HG02852 (cell line): ENCODE measurements around the gene ACTR3C.
"Not testable (repeated sequence)": the region's sequence is repeated elsewhere in the genome, so short reads cannot be mapped to it uniquely, and the experiment has no call there.

Experiments used
- ATAC-seq: cut with Tn5 transposase; IDR thresholded peaks from one replicate; pipeline ENCODE4 v1.9.1; 2021; ENCODE audit warnings: mild to moderate bottlenecking, moderate library complexity; ENCODE audit not compliant: unreplicated experiment

The ACTR3C gene

DNA sequence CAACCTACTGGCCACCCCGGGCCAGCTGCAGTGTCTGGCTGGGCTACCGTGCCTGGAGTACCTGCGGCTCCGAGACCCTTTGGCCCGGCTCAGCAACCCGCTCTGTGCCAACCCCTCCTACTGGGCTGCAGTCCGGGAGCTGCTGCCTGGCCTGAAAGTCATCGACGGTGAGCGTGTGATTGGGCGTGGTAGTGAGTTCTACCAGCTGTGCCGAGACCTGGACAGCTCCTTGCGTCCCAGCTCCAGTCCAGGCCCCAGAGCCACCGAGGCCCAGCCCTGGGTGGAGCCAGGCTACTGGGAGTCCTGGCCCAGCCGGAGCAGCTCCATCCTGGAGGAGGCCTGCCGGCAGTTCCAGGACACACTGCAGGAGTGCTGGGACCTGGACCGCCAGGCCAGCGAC, 13.8 kb upstream of the ACTR3C start:
- no peak for ATAC-seq

DNA sequence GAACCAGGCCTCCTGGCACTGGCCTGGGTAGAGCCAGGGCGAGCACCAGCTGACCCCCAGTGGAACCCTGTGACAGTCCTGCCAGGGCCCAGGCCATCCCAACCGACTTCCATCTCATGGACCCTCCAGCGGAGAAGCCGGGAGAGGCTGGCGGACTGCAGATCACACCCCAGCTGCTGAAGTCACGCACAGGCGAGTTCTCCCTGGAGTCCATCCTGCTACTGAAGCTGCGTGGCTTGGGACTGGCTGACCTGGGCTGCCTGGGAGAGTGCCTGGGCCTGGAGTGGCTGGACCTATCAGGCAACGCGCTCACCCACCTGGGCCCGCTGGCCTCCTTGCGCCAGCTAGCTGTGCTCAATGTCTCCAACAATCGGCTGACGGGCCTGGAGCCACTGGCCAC, 13.4 kb upstream of the ACTR3C start:
- no peak for ATAC-seq

DNA sequence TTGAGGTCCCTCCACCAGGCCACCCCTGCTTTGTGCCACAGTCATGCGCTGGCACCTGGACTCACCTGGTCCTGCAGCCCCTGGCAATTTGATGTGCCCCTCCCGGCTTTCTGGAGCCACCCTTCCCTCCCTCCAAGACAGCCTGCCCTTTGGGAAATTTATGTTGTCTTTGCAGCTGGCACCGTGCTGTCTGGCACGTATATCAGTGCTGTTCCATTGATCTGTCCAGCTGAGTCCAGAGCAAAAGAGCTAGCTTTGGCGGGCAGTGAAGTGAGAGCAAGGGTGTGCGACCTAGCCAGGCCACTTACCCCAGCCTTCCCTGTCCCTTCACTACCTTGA, 12.4 kb upstream of the ACTR3C start:
- ATAC-seq, result no peak

DNA sequence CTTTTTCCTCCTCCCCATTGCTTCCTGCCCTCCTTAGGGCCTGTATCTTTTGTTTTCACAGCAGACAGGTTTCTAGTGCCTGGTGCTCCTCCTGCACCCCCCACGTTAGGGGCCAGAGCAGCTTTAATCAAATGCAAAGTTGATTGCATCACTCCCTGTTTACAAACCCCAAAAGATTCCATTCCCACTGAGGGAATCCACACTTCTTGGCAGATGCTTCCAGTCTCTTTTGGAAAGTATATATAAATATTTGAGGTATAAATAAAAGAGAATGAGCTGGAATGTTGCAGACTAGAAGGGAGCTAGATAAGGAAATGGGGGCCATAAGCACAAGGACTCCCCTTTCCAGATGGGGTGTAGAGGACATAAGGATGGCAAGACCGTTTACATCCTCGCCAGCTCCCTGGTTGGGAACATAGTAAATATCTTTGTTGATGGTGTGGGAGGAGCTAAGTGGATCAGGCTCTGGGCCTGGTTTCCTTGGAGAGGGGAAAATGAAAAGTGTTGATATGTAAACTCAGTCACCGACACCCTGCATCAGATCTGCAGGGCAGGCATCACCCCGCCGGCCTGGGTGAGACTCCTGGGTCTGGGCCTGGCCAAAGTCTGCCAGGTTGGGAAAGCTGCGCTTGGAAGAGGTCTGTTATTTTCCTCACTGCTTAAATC, 11.9 kb upstream of the ACTR3C start:
- ATAC-seq, result no peak

DNA sequence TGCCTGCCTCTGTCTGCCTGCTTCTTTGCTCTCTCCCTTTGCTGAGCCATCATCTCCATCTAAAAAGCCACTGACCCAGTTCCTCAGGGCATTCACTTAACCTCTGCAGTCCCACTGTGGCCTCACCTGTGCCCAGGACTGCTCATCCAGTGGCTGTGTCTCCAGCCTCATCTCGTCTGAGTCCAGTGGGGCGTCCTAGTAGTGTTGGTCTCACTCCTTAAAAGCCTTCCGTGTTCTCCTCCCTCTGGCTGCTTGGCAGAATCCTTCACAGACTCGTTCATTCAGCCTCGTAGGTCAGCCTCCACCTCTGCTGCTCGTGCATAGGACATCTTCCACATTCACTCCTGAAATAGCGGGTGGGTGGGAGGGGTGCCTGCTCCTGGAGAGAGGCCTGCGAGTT, 10.8 kb upstream of the ACTR3C start:
- no peak for ATAC-seq

DNA sequence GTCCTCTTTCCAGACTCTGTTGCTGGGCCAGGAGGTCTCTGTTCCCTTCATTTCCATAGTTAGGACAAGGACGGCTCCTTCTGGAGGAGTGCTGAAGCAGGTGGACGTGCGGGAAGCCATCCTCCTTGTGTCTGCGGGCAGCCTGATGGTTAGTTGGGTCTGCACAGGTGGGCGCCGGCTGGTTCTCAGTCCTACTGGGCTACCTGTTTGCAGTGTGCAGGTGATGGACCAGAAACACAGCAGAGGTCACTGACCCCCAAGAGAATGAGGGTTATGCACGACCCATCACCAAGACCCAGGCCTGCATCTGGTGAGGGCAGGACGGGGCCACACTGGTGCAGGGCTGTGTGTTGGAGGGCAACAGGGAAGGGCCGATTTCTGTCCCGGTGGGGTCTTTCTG, 10.3 kb upstream of the ACTR3C start:
- no peak for ATAC-seq

DNA sequence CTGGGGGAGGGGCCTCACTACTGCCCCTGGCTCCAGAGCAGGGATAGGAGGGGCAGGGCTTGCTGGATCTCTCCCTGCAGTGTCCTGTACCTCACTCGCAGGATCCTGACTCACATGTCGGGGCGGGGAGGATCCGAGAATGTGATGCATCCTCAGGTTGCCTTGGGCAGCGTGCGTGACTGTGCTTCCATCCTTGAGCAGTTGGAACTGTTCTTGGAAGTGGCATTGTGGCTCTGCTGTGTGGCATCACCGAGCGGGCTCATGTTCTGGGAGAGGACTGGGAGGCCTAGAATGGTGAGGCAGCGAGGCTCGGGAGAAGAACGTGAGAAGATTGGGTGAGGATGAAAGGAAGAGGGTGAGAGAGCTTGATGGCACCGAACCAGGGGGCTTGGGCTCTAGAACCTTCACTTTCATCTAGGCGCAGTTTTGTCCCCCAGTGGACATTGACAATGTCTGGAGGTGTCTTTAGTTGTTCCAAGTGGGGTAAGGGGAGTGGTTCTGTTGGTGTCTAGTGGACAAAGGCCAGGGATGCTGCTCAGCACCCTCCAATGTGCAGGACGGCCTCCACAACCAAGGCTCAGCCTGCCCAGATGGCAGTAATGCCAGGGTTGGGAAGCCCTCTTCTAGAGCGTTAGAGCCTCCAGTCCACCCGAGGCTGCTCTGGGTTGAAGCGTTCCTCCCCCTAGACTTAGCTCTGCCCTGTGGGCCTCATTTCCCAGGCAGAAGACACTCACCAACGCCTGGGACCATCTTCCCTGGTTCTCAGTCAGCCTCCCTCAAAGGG, 9.7 kb upstream of the ACTR3C start:
- no peak for ATAC-seq

DNA sequence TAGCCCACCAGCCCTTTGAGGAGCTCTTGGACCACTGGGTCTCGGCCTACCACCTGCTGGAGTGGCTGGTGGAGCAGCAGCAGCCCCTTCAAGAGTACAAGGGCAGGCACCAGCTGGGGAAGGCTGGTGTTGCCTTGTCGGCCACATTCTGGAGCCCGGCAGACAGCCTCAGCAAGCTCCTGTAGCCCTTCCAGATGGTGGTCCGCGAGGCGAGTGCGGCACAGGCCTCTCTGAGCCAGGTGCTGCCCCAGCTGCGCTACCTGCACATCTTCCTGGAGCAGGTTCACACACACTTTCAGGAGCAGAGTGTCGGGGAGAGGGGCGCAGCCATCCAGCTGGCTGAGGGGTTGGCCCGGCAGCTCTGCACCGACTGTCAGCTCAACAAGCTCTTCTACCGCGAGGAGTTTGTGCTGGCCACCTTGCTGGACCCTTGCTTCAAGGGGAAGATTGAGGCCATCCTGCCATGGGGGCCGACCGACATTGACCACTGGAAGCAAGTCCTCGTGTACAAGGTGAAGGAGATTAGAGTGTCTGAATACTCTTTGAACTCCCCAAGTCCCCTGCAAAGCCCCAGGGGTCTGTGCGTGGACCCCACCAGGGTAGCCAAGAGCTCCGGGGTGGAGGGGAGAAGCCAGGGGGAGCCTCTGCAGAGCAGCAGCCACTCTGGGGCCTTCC, 7.0 kb upstream of the ACTR3C start:
- no peak for ATAC-seq

DNA sequence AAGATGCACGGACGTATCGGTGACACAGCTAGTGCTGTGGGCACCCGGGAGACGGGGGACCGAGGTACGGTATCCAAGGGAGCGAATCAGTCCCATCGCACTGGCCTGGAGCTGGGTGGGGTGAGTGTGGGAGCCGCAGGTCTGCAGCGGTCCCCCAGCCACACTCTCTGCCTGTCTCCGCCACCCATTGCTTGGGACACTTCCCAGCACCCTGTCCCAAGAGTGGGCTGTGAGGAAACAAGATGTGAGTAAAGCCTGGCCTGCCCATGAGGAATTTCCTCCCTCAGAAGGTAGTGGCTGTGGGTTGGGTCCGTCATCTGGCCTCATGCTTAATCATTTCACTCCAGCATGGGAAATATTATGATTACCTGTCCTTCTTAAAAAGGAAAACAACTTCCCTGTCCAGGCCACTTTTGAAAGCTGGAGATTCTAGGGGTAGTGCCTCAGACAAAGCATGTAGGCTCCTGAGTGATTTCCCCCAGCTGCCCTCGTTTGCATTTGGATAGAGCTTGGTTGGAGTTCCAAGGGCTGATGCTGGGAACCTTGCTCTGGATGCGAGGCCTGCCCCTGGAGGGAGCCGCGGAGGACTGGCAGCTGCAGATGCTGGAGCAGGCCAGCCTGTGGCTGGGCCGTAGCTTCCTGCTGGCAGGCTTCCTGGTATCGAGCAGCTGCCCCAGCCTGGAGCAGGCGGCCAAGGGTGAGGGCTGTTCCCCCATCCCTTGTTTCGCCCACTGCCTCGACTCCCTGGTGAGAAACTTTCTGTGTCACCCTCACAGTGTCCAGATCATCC, 6.2 kb upstream of the ACTR3C start:
- ATAC-seq, result no peak

DNA sequence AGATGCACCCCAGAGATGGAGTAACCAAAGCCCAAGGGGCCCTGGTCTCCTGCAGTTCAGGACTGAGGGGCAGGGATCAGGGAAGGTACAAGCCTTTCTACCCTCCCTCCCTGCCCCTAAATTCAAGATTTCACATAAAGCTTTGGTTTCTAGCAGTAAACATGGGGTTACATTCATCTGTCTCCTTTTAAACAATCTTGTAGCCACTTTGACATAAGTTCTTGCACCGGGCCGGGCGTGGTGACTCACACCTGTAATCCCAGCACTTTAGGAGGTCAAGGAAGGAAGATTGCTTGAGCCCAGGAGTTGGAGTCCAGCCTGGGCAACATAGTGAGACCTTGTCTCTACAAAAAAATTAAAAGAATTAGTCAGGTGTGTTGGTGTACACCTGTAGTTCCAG, 4.0 kb upstream of the ACTR3C start:
- ATAC-seq, result no peak

DNA sequence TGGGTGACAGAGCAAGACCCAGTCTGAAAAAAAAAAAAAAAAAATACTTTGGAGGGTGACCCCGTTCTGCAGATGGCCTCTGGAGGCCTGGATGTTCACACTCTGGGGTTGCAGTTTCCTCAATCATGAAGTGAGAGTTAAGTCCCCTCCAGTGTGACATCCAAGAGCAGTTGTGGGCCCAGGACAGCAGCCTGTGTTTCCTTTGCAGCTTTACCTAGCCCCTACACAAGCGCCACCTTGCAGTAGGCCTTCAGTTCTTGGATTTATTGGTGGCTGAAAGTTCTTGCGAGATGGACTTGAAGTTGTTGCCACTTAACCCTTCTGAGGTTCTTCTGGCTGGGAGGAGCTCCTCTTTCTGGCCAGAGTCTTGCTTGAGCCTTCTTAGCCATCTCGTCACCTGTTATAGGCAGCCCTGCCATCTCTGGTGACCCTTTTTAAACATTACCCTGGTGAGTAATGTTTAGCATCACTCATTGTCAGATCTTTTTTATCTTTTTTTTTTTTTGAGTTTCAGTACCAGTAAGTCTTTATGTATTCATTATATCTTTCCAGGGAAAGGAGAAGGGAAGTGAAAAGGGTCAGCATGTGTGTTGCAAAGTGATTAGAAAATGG, 3.4 kb upstream of the ACTR3C start:
- no peak for ATAC-seq

DNA sequence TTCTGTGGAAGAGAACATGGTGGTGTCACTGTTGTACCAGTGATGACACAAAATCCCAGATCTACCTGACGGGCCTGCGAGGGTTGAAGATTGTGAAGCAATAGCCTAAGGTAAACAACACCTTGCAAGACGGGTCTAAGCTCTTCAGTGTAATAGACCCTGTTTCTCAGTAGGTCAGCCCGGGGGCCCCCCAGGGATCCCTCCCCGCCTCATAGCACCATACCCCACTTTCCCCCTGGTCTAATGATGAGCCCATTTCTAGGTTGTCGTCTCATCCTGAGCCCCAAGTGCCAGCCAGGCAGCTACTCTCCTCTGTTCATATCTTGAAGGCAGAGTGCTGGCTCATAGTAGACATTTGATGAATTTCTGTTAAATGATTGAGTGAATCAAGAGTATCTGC, 2.6 kb upstream of the ACTR3C start:
- no peak for ATAC-seq

DNA sequence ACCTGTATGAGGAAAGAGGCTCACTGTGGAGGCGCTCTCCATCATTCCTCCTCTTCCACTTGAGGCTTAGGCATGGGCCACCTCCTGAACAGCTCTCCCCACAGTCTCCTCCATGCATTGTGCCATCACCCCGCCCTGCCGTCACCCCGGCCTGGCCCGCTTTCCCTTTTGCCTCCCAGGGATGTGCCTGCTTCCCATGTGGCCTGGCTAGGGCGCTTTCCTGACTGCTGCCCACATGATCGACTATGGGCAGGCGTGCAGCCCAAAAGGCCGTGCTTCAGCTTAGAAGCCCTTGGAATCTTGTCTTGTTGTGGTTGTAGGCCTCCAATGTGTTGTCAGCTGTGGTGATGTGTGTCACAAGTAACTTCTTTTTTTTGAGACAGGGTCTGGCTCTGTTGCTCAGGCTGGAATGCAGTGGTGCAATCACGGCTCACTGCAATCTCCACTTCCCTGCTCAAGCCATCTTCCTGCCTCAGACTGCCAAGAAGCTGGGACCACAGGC, 1.8 kb upstream of the ACTR3C start:
- no peak for ATAC-seq

DNA sequence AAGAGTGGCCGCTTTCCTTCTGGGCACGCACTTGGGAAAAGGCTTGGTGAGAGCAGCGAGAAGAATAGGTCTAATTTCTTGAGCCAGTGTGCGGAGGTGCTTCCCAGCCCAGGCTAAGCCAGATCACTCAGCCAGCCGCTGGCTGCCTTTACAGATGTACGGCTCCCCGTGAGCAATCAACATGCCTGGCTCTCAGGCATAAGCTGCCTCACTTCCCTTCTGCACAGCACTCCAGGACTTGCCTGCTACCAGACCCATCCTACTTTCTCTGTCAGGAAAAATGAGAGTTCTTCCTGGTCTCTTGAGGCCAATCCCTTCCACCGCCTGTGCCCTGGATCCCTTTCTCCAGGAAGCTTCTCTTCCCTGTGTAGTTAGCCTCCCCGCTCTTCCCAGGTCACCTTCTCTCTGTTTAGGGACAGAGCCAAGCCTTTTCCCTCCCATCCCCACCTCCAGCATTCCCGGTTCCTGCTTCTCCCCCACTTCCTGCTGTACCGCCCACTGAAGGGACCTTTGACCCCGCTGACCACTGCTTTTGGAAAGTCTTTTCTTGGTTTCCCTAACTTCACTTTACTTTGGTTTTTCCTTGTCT, 1.1 kb upstream of the ACTR3C start:
- ATAC-seq, result no peak

DNA sequence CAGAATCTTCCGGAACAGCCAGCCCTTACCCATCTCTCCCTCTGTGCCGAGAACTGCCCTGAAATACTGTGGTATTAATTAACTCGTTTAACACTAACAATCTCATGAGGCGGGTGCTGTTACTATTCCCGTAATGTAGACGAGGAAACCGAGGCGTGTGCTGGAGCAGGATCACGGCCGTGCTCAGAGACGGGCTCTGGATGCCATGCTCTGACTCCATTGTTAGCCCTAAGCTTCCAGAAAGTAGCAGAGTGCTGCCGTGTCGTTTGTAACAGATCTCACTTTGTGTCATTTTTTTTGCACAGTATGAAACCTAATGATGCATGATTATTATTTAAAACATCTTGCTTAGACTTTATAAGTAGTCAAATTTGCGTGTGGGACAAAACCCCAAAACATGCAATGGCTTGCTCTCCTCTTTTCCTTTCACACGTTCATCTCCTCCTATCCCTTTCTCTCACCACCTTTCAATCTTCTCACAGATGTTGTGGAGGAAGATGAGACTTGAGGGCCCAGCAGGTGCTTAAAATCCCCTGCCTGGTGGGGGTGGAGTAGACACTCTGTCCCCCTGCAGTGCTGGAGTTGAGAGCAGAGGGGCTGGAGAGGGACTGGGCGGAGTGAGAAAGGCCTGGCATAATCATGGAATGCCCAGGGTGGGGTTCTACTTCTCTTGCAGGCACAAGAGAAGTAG, 482 bp upstream of the ACTR3C start:
- peak; percentile 21 for ATAC-seq

DNA sequence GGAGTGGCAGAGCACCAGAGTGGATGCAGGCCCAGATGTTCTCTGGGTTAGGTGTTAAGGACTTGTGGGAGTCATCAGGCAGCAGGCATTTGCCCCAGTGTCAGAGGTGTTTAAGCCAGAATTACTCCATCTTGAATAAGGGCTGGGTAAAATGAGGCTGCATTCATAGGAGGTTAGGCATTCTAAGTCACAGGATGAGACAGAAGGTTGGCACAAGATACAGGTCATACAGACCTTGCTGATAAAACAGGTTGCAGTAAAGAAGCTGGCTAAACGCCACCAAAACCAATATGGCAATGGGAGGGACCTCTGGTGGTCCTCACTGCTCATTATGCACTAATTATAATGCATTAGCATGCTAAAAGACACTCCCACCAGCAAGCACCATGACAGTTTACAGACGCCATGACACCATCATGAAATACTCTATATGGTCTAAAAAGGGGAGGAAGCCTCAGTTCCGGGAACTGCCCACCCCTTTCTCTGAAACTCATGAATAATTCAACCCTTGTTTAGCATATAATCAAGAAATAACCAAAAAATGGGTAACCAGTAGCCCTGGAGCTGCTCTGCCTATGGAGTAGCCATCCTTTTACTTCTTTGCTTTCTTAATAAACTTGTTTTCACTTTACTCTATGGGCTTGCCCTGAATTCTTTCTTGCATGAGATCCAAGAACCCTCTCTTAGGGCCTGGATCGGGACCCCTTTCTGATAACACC, 1.1 kb downstream of the ACTR3C start:
- ATAC-seq, result peak; percentile 24

DNA sequence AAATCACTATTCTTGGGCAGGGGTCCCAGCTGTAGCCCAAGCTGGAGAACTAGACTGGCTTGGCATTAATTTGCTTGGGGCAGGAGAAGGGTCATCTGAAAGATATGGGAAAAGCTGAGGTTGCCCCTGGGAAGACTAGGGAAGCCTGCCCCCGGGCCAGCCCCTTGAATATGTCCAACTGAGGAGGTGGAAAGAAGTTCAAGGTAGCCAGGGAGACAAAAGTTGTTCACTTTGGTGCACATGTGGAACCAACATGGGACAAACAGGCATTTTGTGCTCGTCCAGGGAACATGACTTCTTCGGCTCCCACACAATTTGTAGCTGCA, 1.6 kb downstream of the ACTR3C start:
- no peak for ATAC-seq

DNA sequence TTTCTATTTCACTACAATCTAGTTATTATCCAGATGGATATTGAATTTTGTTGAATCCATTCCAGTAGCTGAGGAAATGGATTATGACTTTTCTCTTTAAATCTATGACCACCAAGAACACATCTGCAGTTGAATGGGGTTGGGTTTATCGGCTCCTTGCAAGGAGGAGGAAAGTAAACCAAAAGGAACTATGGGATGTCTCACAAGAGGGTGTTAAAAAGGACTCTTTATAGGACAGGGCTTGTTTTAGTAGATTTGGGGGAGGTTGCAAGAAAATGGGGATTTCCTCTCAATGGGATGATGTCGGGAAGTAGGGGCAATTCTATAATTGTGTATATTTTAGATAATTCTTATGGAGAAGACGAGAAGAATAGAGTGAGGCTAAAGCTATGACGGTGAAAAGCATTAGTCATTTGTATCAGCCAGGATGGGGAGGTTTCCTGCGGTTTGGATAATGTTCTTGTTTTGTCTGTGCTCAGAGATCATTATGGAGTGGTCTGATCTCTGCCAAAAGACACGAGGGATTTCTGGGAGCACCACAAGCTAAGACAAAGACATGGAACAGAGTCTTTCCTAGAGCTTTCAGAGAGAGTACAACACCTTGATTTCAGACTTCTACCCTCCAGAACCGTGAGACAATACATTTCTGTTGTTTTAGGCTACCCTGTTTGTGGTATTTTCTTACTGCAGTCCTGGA, 5.4 kb downstream of the ACTR3C start:
- ATAC-seq, result no peak

DNA sequence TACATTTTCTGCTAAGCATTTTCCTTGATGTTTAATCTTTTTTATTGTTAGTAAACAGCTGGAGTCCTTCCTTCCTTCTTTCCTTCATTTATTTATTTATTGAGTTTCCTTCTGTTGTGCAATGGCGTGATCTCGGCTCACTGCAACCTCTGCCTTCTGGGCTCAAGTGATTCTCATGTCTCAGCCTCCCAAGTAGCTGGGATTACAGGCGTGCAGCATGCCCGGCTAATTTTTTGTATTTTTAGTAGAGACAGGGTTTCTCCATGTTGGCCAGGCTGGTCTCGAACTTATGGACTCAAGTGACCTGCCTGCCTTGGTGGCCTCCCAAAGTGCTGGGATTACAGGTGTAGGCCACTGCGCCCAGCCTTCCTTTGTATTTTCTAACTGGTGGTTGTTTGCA, 6.4 kb downstream of the ACTR3C start:
- not testable (repeated sequence) for ATAC-seq
